Natural killer cell (primary cell): ENCODE data around the gene ANKRD13D. TPM values are rescaled to one million over a fixed set of nuclear protein-coding genes. Genes with fewer than 3 reads are reported as not detected.

Experiments used
- ATAC-seq, 3 donors: fragments of 150-1000 bp in 2 of 3; fragments of 200-7000 bp in 1 of 3; cut with Tn5 transposase; 1 replicate in 1 of 3; 2 replicates in 2 of 3; pipeline ENCODE4 v1.10.0; 2021; ENCODE audit warnings: mild to moderate bottlenecking in 2 of 3, moderate library complexity in 2 of 3
- DNase-seq, 2 donors: peaks; one replicate each; pipeline versions ENCODE4 v3.0.0 to v3.0.0-alpha.2; 2013 to 2021; ENCODE audit warnings: mixed read lengths in 1 of 2
- H3K27ac ChIP-seq: one replicate; pipeline ENCODE4 v1.5.1; 2013; ENCODE audit warnings: mild to moderate bottlenecking, low read length
- H3K27me3 ChIP-seq: one replicate; pipeline ENCODE4 v1.6.1; 2013; ENCODE audit warnings: low read length; ENCODE audit not compliant: control insufficient read depth, insufficient read depth
- H3K36me3 ChIP-seq: one replicate; pipeline ENCODE4 v1.6.1; 2013; ENCODE audit warnings: low read length; ENCODE audit not compliant: control insufficient read depth, insufficient read depth
- H3K4me1 ChIP-seq: one replicate; pipeline ENCODE4 v1.6.1; 2013; ENCODE audit warnings: low read length; ENCODE audit not compliant: control insufficient read depth, insufficient read depth
- H3K4me3 ChIP-seq: one replicate; pipeline ENCODE4 v1.5.1; 2013; ENCODE audit warnings: low read length
- H3K9me3 ChIP-seq: one replicate; pipeline ENCODE4 v1.6.1; 2013; ENCODE audit warnings: low read length; ENCODE audit not compliant: control insufficient read depth, insufficient read depth
- H3K27ac Mint-ChIP-seq, 2 donors: one replicate each; pipeline ENCODE4 v1.8.0; 2022; ENCODE audit warnings: mild to moderate bottlenecking in 2 of 2, mixed read lengths in 2 of 2, moderate library complexity in 1 of 2
- H3K27me3 Mint-ChIP-seq, 2 donors: one replicate each; pipeline ENCODE4 v1.8.0; 2022; ENCODE audit warnings: low read depth in 2 of 2, mixed read lengths in 2 of 2
- H3K36me3 Mint-ChIP-seq: one replicate; pipeline ENCODE4 v1.8.0; 2022; ENCODE audit warnings: mixed read lengths
- H3K4me1 Mint-ChIP-seq, 2 donors: one replicate each; pipeline ENCODE4 v1.8.0; 2022; ENCODE audit warnings: mixed read lengths in 2 of 2
- H3K4me3 Mint-ChIP-seq: one replicate; pipeline ENCODE4 v1.8.0; 2022; ENCODE audit warnings: mild to moderate bottlenecking, moderate library complexity, mixed read lengths
- H3K9me3 Mint-ChIP-seq, 2 donors: one replicate each; pipeline ENCODE4 v1.8.0; 2022; ENCODE audit warnings: mixed read lengths in 2 of 2
- WGBS: methylation state at CpG from one replicate; pipeline ENCODE4 v1.1.7; 2013; ENCODE audit warnings: missing lambda C conversion rate; ENCODE audit not compliant: insufficient coverage; 5-methylcytosine and 5-hydroxymethylcytosine counted together
- intact Hi-C: fragments of 100-400 bp; cut with micrococcal nuclease; formaldehyde crosslinking; loops from one replicate; pipeline ENCODE4 v1.14.2; 2022
- total RNA-seq, 4 donors: library from RNA; stranded (reverse); fragments of 120-200 nt in 1 of 4; gene quantifications; one replicate each; pipeline versions ENCODE4 v1.2.3 to v1.2.4, GENCODE V29; 2013 to 2022
- TF ChIP-seq, protein P1 (sequence below): fragments of 200-600 bp; IDR thresholded peaks from one replicate; pipeline ENCODE4 v1.8.0; 2022; ENCODE audit warnings: antibody characterized with exemption

Gene ANKRD13D
- total RNA-seq, 3 donors from 2014 or later (not counting 1 experiment from before 2014, with no cell fraction given), result 212 to 316 (median 231) TPM

DNA sequence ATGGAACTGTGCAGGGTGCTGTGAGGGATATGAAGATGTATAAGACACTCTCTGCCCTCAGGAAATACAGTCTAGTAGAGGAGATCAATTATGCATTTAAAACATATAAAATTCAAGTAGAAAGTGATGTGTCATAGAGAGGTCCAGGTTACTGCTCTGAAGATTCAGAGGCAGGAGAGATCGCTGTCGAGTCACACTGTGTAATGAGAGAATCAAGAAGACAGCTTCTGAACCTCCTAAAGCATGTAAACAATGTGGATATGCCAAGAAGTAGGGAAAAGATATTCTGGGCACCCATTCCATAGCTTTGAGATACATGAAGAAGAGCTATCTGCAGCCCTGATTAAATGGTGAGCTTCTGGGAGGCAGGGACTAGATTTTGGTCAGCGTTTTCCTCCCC lies 30.9 kb downstream of the ANKRD13D start:
- no peaks in the 10 kb centered on the region for H3K9me3 Mint-ChIP-seq
- 96% methylated on average over 3 of the region's 3 CpGs for WGBS
- H3K27ac Mint-ChIP-seq, result peak overlapping the region in 1 of 2 donors; percentile 9
- Histone ChIP-seq H3K27ac (no peak overlapping the region), H3K4me1 (peaks cover 18% of the 10 kb centered on the region), H3K27me3 (no peaks in the 10 kb centered on the region), H3K9me3 (no peaks in the 10 kb centered on the region), H3K4me3 (no peak overlapping the region), H3K36me3 (no peaks in the 10 kb centered on the region)
- TF ChIP-seq, protein P1, sequence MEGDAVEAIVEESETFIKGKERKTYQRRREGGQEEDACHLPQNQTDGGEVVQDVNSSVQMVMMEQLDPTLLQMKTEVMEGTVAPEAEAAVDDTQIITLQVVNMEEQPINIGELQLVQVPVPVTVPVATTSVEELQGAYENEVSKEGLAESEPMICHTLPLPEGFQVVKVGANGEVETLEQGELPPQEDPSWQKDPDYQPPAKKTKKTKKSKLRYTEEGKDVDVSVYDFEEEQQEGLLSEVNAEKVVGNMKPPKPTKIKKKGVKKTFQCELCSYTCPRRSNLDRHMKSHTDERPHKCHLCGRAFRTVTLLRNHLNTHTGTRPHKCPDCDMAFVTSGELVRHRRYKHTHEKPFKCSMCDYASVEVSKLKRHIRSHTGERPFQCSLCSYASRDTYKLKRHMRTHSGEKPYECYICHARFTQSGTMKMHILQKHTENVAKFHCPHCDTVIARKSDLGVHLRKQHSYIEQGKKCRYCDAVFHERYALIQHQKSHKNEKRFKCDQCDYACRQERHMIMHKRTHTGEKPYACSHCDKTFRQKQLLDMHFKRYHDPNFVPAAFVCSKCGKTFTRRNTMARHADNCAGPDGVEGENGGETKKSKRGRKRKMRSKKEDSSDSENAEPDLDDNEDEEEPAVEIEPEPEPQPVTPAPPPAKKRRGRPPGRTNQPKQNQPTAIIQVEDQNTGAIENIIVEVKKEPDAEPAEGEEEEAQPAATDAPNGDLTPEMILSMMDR, result no peak
- ATAC-seq, result no peak
- intact Hi-C loops, result no loop called here
- no peak overlapping the region for H3K4me3 Mint-ChIP-seq
- DNase-seq, result no peak
- H3K27me3 Mint-ChIP-seq, result peaks cover 0 to 11% of the 10 kb centered on the region in 2 donors
- no peaks in the 10 kb centered on the region for H3K36me3 Mint-ChIP-seq
- peaks cover 13 to 14% of the 10 kb centered on the region in 2 donors for H3K4me1 Mint-ChIP-seq

DNA sequence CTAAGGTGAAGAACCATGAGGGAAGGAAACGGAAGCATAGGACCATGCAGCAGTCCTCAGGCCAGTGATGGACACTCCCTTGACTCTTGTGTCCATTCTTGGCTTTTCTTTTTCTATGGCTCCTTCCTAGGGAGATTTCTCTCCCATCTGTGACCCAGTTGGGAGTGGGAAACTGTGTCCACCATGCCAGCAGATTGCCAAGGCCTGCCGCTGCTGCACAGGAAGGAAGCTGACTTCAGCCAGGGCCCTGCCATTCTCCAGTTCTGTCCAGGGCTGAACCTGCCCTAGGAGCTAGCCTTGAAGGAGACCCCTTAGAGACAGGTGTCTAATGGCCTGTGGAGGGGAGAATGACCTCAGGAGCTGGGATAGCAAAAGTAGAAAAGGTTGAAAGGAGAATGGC lies 31.6 kb downstream of the ANKRD13D start:
- TF ChIP-seq, protein P1, result no peak
- intact Hi-C loops, result no loop called here
- no peak overlapping the region for H3K4me3 ChIP-seq
- no peaks in the 10 kb centered on the region for H3K36me3 ChIP-seq
- no peaks in the 10 kb centered on the region for H3K36me3 Mint-ChIP-seq
- H3K9me3 ChIP-seq, result no peaks in the 10 kb centered on the region
- DNase-seq, result no peak
- H3K27me3 ChIP-seq, result no peaks in the 10 kb centered on the region
- H3K4me3 Mint-ChIP-seq, result no peak overlapping the region
- H3K4me1 ChIP-seq, result peaks cover 18% of the 10 kb centered on the region
- H3K27ac Mint-ChIP-seq, result peak overlapping the region in 1 of 2 donors; percentile 9
- H3K27me3 Mint-ChIP-seq, result peaks cover 0 to 11% of the 10 kb centered on the region in 2 donors
- ATAC-seq, result no peak
- H3K27ac ChIP-seq, result no peak overlapping the region
- WGBS, result 98% methylated on average over 2 of the region's 2 CpGs
- H3K4me1 Mint-ChIP-seq, result peaks cover 13 to 14% of the 10 kb centered on the region in 2 donors
- no peaks in the 10 kb centered on the region for H3K9me3 Mint-ChIP-seq

DNA sequence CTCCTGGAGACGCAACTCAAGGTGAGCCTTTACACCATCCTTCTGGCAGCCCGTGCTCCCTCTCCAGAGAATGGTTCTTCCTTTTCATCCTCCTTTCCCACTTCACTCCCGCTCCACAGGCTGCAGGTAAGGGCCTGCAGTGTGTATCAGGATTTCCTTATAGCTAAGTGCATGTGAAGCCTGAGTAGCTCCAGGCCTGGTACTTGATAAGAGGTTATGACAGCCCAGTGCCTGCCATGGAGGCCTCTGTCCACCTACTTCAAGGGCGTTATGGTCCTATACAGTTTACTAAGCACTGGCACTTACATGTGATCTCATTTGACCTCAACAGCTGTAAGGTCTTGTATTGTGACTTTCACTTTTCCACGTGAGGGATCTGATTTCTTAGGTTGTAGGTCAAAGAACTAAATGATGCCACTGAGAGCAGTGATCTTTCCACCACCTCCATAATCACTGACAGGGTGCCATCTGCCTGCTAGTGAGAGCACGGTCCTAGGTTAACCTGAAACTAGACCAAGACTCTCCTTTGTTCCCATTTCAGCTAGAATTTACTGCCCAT lies 32.3 kb downstream of the ANKRD13D start:
- Histone ChIP-seq H3K4me3 (no peak overlapping the region), H3K27me3 (no peaks in the 10 kb centered on the region), H3K36me3 (no peaks in the 10 kb centered on the region), H3K27ac (no peak overlapping the region), H3K4me1 (peaks cover 16% of the 10 kb centered on the region), H3K9me3 (no peaks in the 10 kb centered on the region)
- DNase-seq (no peak), ATAC-seq (no peak)
- intact Hi-C loops, result no loop called here
- Mint-ChIP-seq H3K27ac (no peak overlapping the region), H3K27me3 (peaks cover 0 to 11% of the 10 kb centered on the region in 2 donors), H3K4me1 (peaks cover 13 to 14% of the 10 kb centered on the region in 2 donors), H3K9me3 (no peaks in the 10 kb centered on the region), H3K4me3 (no peak overlapping the region), H3K36me3 (no peaks in the 10 kb centered on the region)
- TF ChIP-seq, protein P1, result no peak
- 90% methylated on average over 5 of the region's 6 CpGs for WGBS

DNA sequence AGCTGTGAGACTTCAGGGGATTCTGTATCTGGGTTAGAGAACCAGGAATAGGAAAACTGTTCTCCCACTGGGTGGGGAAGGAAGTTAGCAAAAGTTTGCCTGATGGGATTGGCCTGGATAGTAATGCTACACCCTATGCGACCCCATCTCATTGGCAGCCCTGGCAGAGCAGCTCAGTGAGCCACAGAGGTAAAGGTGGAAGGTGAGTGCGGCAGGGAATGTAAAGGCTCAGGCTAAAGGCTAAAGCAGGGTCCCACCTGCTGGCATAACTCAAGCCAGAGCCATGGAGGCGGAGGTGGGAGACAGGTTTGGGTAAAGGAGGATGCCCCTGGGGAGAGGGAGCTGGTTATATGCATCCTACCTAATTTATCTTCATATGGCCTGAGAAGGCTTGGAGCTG lies 32.9 kb downstream of the ANKRD13D start:
- no peaks in the 10 kb centered on the region for H3K9me3 ChIP-seq
- intact Hi-C loops, result no loop called here
- TF ChIP-seq, protein P1, result no peak
- H3K36me3 Mint-ChIP-seq, result no peaks in the 10 kb centered on the region
- no peaks in the 10 kb centered on the region for H3K9me3 Mint-ChIP-seq
- H3K27ac Mint-ChIP-seq, result no peak overlapping the region
- H3K4me1 Mint-ChIP-seq, result peaks cover 10% of the 10 kb centered on the region in 2 donors
- ATAC-seq (no peak), DNase-seq (no peak)
- no peaks in the 10 kb centered on the region for H3K27me3 ChIP-seq
- peaks cover 0 to 11% of the 10 kb centered on the region in 2 donors for H3K27me3 Mint-ChIP-seq
- no peak overlapping the region for H3K27ac ChIP-seq
- 91% methylated on average over 3 of the region's 3 CpGs for WGBS
- H3K4me3 ChIP-seq, result no peak overlapping the region
- no peaks in the 10 kb centered on the region for H3K36me3 ChIP-seq
- H3K4me1 ChIP-seq, result peaks cover 10% of the 10 kb centered on the region
- no peak overlapping the region for H3K4me3 Mint-ChIP-seq
